HFFc6 (cell line): ENCODE data around the gene PTPRC. TPM values are rescaled to one million over a fixed set of nuclear protein-coding genes. Genes with fewer than 3 reads are reported as not detected.

Source experiments
- DNase-seq: peaks from one replicate; pipeline ENCODE4 v3.0.0-alpha.2; 2018
- H3K27ac Mint-ChIP-seq: 2 replicates; pipeline ENCODE4 v1.8.0; 2020; ENCODE audit warnings: mild to moderate bottlenecking, mixed read lengths
- H3K27me3 Mint-ChIP-seq: 2 replicates; pipeline ENCODE4 v1.8.0; 2021; ENCODE audit warnings: mild to moderate bottlenecking, moderate library complexity, mixed read lengths; ENCODE audit not compliant: insufficient read depth
- H3K36me3 Mint-ChIP-seq: 2 replicates; pipeline ENCODE4 v1.8.0; 2021; ENCODE audit warnings: low read depth, mixed read lengths
- H3K4me1 Mint-ChIP-seq: 2 replicates; pipeline ENCODE4 v1.8.0; 2020; ENCODE audit warnings: low read depth, mixed read lengths
- H3K4me3 Mint-ChIP-seq: 2 replicates; pipeline ENCODE4 v1.8.0; 2020; ENCODE audit warnings: mild to moderate bottlenecking, moderate library complexity, mixed read lengths
- H3K9me3 Mint-ChIP-seq: 2 replicates; pipeline ENCODE4 v1.8.0; 2020; ENCODE audit warnings: mild to moderate bottlenecking, mixed read lengths
- total RNA-seq, 6 experiments: library from RNA; stranded (reverse); fragmentation: NEBNext Ultra II Directional; extraction: Animal tissue kit (Norgen Biotek cat#: 25700); gene quantifications; 2 replicates in 1 of 6; 3 replicates in 5 of 6; pipeline ENCODE4 v1.2.3, GENCODE V29; 2021
- TF ChIP-seq, protein P1 (sequence below): fragments of 200-600 bp; sonication (generic); IDR thresholded peaks from 2 replicates; pipeline ENCODE4 v1.5.0; 2021; ENCODE audit warnings: antibody characterized with exemption, mild to moderate bottlenecking

The PTPRC gene
- total RNA-seq, 6 experiments from 2014 or later, result 0.19 to 0.96 (median 0.79) TPM

DNA sequence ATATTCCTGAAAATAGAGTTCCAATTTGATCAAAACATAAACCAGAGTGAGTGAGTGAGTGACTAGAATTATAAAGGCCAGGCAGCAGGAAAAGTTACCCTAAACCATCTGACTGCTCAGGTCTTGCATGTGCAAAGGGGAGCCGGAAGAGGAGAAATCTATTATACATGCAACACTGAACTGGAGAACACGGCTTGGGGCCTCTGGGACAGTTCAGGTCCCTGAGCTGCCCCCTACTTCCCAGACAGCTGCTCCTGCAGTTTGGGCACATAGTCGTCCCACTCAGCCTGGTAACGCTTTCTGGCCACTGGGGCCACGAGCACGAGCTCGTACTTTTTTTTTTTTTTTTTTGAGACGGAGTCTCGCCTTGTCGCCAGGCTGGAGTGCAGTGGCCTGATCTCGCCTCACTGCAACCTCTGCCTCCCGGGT, 40.1 kb downstream of the PTPRC start:
- Mint-ChIP-seq H3K36me3 (peaks cover 25% of the 10 kb centered on the region), H3K4me1 (peaks cover 85% of the 10 kb centered on the region), H3K27me3 (no peaks in the 10 kb centered on the region), H3K4me3 (no peak overlapping the region; the same call in 1 of the 2 replicates), H3K27ac (peak overlapping the region; percentile 52), H3K9me3 (peaks cover 4% of the 10 kb centered on the region)
- TF ChIP-seq, protein P1, sequence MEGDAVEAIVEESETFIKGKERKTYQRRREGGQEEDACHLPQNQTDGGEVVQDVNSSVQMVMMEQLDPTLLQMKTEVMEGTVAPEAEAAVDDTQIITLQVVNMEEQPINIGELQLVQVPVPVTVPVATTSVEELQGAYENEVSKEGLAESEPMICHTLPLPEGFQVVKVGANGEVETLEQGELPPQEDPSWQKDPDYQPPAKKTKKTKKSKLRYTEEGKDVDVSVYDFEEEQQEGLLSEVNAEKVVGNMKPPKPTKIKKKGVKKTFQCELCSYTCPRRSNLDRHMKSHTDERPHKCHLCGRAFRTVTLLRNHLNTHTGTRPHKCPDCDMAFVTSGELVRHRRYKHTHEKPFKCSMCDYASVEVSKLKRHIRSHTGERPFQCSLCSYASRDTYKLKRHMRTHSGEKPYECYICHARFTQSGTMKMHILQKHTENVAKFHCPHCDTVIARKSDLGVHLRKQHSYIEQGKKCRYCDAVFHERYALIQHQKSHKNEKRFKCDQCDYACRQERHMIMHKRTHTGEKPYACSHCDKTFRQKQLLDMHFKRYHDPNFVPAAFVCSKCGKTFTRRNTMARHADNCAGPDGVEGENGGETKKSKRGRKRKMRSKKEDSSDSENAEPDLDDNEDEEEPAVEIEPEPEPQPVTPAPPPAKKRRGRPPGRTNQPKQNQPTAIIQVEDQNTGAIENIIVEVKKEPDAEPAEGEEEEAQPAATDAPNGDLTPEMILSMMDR, result no peak
- no peak for DNase-seq

DNA sequence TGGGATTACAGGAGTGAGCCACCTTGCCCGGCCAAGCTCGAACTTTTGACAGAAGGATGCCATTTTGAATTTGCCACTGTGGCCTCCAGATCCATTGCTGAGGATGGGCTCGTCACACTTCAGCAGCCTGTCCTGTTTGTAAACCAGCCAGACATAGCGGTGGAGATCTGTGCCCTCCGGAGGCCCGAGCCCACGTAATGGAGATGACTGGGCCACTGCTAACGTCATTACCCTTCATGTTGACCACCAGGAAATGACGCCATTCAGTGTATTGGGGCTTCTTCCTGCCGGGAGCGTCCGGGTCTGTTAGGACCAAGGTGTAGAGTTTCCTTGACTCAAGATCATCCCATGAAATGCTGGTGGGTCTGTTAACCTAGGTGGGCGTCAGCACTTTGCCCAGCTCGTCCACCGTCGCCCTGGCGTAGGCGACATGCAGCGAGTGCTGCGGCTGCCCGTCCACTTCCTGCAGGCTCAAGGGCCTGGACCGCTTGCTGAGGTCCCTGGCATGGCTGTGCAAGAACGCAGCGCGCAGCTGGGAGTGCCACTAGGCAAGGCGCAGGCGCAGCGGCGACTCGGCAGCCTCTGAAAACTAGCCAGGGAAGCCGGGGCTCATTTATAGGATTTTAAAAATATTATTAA, 40.8 kb downstream of the PTPRC start:
- peaks cover 87% of the 10 kb centered on the region for H3K4me1 Mint-ChIP-seq
- peaks cover 4% of the 10 kb centered on the region for H3K9me3 Mint-ChIP-seq
- TF ChIP-seq, protein P1, result no peak
- peaks cover 24% of the 10 kb centered on the region for H3K36me3 Mint-ChIP-seq
- H3K27ac Mint-ChIP-seq, result no peak overlapping the region
- no peak for DNase-seq
- no peaks in the 10 kb centered on the region for H3K27me3 Mint-ChIP-seq
- no peak overlapping the region for H3K4me3 Mint-ChIP-seq

DNA sequence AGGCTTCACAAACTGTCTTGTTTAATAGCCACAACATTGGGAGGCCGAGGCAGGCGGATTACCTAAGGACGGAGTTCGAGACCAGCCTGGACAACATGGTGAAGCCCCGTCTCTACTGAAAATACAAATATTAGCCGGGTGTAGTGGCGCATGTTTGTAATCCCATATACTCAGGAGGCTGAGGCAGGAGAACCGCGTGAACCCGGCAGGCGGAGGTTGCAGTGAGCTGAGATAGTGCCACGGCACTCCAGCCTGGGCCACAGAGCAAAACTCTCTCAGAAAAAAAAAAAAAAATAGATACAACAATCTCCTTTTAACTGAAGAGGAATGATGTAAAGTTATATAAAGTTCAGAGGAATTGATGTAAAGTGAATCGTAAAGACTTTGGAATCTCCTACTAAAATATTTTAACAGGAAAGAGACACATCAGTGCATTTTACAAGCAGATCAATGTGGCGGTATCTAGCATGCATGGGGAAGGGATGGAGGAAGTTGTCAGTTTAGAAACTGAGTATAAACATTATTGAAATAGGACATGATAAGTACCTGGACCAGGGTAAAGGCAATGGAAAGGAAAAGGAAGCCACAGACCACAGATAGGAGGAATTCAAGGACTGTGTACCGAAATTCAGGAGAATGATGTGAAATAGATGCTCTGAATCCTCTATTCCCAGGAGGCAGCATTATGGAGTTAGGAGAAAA, 41.5 kb downstream of the PTPRC start:
- H3K4me3 Mint-ChIP-seq, result no peak overlapping the region
- peaks cover 20% of the 10 kb centered on the region for H3K36me3 Mint-ChIP-seq
- DNase-seq, result no peak
- peak overlapping the region; percentile 97 for H3K27ac Mint-ChIP-seq
- peaks cover 85% of the 10 kb centered on the region for H3K4me1 Mint-ChIP-seq
- no peaks in the 10 kb centered on the region for H3K27me3 Mint-ChIP-seq
- H3K9me3 Mint-ChIP-seq, result peaks cover 4% of the 10 kb centered on the region
- TF ChIP-seq, protein P1, result no peak

DNA sequence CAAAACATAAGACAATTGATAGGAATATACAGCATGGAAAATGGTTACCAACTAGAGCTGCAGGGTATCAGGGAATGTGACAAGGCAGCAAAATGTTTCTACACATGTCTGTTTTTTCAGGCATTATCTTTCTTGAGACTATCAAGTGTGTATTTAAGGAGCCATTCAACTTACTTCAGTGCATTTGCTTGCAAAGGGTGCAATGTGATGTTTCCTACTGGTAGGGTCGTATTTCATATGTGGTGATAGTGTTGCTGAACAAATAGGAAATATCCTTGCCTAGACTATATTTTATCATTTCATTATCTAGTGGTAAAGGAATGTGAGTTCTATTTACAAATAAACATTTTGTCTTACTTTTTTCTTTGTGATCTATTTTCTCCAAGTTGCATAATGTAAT, 42.4 kb downstream of the PTPRC start:
- peak overlapping the region; percentile 97 for H3K27ac Mint-ChIP-seq
- peaks cover 85% of the 10 kb centered on the region for H3K4me1 Mint-ChIP-seq
- peaks cover 13% of the 10 kb centered on the region for H3K36me3 Mint-ChIP-seq
- peak overlapping the region; percentile 11; the same call in 1 of the 2 replicates for H3K4me3 Mint-ChIP-seq
- peak; percentile 22 for DNase-seq
- TF ChIP-seq, protein P1, result no peak
- no peaks in the 10 kb centered on the region for H3K27me3 Mint-ChIP-seq
- H3K9me3 Mint-ChIP-seq, result peaks cover 4% of the 10 kb centered on the region

DNA sequence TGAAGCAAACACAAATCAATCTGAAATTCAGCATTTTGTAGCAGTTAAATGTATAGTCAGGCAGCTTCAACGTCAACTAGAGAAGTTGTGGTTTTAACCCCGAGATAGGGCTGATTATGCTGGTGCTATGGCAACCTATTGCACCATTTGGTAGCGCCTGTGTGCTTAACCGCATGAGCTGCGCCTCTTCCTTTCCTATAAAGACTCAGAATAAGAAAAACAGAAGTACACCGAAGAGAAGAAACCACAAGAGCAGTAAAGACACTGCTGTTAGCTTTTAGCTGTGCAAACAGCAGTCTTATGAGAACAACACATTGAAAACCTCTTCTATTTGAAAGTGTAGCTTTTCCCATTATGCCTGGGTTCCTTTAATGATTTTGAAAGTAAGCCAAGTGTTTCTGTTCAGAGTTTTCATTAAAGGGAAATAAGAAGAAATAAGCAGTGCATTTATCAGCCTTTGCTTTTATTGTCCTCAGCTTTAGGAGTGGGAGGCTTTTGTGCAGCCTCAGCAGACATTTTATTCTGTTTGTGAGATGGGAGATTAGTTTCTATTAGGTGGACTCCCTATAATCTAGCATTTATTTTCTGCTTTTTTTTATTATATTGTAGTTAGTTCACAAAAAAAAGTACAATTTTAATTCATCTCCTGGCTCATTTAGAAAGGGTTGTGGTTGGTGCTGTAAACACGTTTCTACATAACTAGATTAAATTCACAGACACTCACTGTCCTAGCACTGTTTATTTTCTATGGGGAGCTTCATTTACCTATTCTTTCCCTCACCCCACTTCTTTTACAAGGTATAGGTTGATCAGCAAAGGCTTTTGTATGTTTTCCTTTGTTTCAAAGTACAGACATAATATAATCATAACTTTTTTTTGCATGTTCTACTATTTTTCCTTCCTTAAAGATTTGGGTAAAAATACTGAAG, 43.3 kb downstream of the PTPRC start:
- H3K36me3 Mint-ChIP-seq, result peaks cover 10% of the 10 kb centered on the region
- no peaks in the 10 kb centered on the region for H3K27me3 Mint-ChIP-seq
- H3K27ac Mint-ChIP-seq, result peak overlapping the region; percentile 97
- peaks cover 4% of the 10 kb centered on the region for H3K9me3 Mint-ChIP-seq
- TF ChIP-seq, protein P1, result no peak
- DNase-seq, result peak; percentile 95
- H3K4me1 Mint-ChIP-seq, result peaks cover 85% of the 10 kb centered on the region
- peak overlapping the region; percentile 45 for H3K4me3 Mint-ChIP-seq
